Measurements from ENCODE around the gene BCKDHB.
"Not testable (repeated sequence)": the region's sequence is repeated elsewhere in the genome, so short reads cannot be mapped to it uniquely, and the experiment has no call there.

Gene BCKDHB

DNA sequence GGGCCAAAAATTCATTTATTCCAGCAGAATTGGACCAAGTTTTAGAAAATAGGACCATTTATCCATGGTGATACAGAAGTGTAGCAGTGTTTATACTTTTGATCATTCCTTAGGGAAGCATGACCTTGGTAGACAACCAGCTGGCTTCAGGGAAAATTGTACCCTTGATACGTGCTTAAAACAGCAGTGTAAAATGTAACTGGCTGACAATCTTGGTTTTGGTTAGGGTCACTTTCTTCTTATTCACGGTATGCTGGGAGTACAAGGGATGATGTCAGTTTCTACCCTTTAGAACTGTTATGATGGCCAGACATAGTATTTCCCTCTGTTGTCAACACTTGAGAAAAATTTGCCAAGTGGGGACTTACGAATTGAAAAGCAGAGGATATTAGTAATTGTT lies 157.1 kb downstream of the BCKDHB start:
- no peak for DNase-seq (ENCODE audit: low spot score)

DNA sequence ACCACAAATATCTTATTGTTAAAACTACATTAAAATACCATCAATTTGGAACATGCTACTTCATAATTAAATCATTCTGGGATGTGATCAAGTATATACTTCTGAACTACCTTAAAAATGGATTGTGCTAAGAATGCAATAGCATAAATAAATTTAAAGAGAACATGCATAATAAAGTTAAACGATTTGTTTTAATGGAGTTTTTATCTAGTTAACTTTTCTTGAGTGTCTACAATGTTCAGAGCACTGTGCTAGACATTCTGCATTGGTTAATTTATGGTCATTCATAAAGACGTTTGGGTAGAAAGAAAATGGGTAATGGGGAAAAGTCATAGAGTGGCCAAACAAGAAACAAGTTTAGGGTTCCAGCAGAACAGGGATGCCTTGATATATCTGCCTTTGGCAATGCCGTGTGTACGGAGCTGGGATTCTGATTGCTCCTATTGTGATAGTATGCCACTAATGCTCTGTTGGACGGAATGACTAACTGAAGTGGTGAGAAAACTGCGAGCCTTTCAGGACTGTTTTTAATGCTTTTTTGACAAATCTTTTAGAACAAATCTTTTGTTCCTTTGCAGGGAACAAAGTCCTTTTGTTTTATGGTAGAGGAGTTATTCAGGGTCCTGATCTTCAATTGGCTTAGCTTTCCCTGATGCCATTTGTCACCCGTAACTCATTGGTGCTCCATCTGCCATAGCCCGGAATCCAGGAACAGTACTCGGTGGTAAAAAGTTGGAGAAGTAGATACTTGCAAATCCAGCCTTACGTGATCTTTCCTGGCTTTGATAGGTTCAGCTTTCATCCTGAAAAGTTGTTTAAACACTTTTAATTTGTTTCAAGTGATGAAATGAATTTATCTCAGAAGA lies 162.6 kb downstream of the BCKDHB start:
- DNase-seq (ENCODE audit: low spot score), result no peak

- DNase-seq (ENCODE audit: low spot score), result no peak
Measured at GRCh38 chr6:80271074-80271473, 164.6 kb downstream of the BCKDHB start.

- no peak for DNase-seq (ENCODE audit: low spot score)
Measured at GRCh38 chr6:80272988-80273387, 166.5 kb downstream of the BCKDHB start.

GRCh38 chr6:80276861-80277260 lies 170.4 kb downstream of the BCKDHB start:
- no peak for DNase-seq (ENCODE audit: low spot score)

GRCh38 chr6:80277501-80277900 lies 171.0 kb downstream of the BCKDHB start:
- DNase-seq (ENCODE audit: low spot score), result no peak

GRCh38 chr6:80280262-80281010 lies 174.0 kb downstream of the BCKDHB start:
- no peak for DNase-seq (ENCODE audit: low spot score)

- DNase-seq (ENCODE audit: low spot score), result no peak
Measured at GRCh38 chr6:80282913-80283554, 176.6 kb downstream of the BCKDHB start.

DNA sequence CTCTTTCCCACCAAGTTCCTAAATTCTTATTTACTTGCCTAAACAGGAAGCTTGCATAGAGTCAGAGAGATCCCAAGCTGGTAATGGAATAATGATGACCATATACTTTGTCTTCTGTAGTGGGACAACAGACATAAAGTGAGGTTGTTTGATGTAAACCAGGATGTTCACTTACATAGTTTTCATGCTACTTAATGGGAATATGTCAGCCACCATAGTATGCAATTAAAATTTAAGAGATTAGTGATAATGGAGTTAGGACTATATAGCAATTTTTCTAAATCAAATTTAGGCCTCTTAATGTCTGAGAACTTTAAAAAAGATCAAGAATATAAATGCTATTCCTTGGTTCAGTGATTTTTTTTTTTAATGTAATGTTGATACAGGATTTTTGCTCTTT lies 180.6 kb downstream of the BCKDHB start:
- no peak for DNase-seq (ENCODE audit: low spot score)

GRCh38 chr6:80287607-80288006 lies 181.1 kb downstream of the BCKDHB start:
- no peak for DNase-seq (ENCODE audit: low spot score)

DNA sequence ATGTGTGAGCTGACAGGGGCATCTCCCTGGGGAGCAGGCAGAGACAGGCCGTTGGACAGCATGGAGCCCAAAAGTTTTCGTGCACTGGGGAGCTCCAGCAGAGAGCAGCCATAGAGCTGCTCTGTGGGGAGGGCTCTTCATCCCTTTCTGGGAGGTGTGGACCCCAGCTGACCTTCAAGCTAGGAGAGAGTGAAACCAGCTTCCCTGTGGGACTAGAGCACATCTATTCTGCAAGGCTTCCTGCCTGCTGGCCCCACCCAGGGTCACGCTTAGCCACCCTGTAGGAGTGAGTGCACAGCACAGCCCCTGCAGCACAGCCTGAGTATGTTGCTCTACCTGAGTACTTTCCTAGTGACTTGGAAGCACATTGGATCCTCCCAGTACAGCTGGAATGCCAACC lies 183.3 kb downstream of the BCKDHB start:
- DNase-seq (ENCODE audit: low spot score), result no peak

GRCh38 chr6:80294531-80294930 lies 188.1 kb downstream of the BCKDHB start:
- not testable (repeated sequence) for DNase-seq (ENCODE audit: low spot score)

DNA sequence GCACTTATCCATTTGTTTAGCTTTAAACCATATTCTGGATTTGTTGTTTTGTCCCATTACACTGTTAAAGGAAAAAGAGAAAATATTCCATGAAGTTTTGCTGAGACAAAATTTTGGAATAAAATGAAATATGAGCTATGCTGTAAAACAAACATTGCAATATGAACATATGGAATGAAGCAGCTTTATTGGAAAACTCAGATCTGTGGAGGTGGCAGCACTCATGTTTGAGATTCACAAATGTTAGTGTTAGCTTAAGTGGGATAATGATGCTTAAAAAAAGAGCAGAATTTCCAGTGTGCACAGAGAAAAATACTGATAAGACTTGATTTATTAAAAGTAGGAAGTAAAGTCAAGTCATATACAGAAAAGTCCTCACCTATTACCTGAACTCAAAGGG lies 196.2 kb downstream of the BCKDHB start:
- no peak for DNase-seq (ENCODE audit: low spot score)

DNA sequence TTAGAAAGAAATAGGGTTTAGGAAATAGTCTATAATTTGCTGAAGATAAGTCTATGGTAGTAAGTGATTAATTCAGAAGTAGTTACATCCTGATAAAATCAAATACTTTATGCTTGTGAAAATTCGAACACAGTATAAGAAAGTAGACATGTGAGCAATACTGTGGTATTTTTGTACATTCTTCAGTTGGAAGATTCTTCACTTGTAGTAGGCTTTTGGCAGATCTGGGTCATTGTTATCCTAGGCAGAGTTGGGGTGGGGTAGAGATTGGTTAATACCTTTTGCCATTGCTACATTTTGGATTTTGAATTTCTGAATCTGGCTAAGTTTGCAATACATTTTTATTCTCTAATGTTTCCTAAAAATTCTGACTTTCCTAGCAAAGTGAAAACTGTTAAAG lies 197.5 kb downstream of the BCKDHB start:
- DNase-seq (ENCODE audit: low spot score), result no peak

GRCh38 chr6:80314531-80314930 lies 208.1 kb downstream of the BCKDHB start:
- DNase-seq (ENCODE audit: low spot score), result no peak

GRCh38 chr6:80316686-80317231 lies 210.3 kb downstream of the BCKDHB start:
- no peak for DNase-seq (ENCODE audit: low spot score)

DNA sequence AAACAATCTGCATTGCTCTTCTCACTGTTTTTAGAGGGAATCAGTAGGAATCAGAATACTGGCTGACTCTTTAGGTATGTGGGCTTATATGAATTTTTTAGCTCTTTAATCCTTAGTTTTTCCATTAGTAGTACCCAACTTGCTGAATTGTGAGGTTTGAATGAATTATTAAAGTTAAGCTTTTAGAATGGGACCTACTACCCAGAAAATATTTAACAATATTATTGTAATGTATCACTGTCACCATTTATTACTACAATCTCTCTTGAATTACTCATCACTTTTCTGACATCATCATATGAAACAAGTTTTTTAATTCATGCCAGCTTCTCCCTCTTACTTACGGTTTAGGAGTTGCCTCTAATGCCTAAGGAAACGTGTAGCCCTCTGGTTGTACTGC lies 212.7 kb downstream of the BCKDHB start:
- DNase-seq (ENCODE audit: low spot score), result no peak

DNA sequence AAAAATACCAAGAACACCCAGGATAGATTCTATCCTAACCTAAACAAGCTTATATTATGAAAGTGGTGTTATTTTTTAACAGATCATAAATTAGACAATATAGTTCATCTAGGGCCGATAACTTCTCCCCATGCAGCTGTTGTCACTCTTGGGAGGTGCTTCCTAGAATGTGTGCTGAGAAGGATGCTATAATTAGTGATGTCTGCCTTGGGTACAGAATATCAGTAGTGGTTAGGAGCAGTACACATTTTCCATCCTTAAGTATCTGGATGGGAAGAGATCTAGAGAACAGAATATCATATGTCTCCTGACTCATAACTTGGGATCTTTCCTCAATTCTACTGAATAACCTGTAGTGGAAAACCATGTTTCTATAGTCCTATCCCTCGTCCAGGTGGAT lies 214.5 kb downstream of the BCKDHB start:
- DNase-seq (ENCODE audit: low spot score), result no peak

GRCh38 chr6:80325742-80326141 lies 219.3 kb downstream of the BCKDHB start:
- DNase-seq (ENCODE audit: low spot score), result no peak

DNA sequence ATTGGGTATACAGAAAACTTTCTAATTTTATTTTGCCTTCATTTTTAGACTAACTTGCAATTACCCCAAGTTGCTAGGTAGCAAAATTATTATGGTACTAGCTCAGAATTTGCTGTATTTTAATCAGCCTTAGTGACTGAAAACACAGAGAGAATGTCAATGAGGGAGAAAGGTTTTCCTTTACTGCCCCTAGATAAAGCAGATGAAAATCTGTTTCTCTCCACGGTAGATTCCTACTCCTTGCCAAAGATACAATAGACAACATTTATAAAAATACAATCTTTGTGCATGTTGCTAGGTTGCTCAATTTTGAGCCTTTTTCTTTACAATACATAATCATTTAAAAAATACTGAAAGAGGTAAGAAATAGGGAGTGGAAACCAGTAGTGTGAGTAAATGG lies 222.2 kb downstream of the BCKDHB start:
- no peak for DNase-seq (ENCODE audit: low spot score)

- no peak for DNase-seq (ENCODE audit: low spot score)
Measured at GRCh38 chr6:80329496-80329895, 223.0 kb downstream of the BCKDHB start.

DNA sequence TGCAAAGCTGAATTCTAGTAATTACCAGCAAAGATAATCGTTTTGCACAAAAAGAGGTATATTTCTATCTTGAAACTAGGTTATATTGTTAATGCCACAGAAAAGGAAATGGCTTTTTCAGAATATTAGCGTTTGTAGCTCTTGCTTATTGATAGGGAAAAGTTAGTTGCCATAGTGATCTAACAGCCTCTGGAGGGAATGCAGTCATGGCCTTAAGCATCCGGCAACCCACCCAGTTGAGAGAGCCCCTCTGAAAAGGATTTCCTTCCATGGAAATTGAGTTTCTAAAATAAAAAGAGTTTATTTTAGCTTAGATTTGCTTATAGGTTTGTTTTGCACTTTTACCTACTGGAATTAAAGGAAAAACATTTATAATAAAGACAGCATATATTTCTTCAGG lies 224.5 kb downstream of the BCKDHB start:
- no peak for DNase-seq (ENCODE audit: low spot score)

GRCh38 chr6:80331522-80331921 lies 225.1 kb downstream of the BCKDHB start:
- no peak for DNase-seq (ENCODE audit: low spot score)
